ENCODE results near the gene HIP1.

GRCh38 chr7:75738604-75738974 is at the start of gene HIP1:
- TF ChIP-seq POLR2A (IDR thresholded peaks at IDR 0.05): peak in 1 of 2 donors; percentile 18
- no peak for TF ChIP-seq CTCF (IDR thresholded peaks at IDR 0.05)
